HG02678 (cell line): ENCODE results near the gene STRA8.
A peak's percentile ranks its signal among the peaks of the same experiment; 100 is the strongest.

Experiments used
- ATAC-seq: cut with Tn5 transposase; IDR thresholded peaks from one replicate; pipeline ENCODE4 v1.9.1; 2021; ENCODE audit warnings: mild to moderate bottlenecking, moderate library complexity; ENCODE audit not compliant: unreplicated experiment

Gene STRA8

DNA sequence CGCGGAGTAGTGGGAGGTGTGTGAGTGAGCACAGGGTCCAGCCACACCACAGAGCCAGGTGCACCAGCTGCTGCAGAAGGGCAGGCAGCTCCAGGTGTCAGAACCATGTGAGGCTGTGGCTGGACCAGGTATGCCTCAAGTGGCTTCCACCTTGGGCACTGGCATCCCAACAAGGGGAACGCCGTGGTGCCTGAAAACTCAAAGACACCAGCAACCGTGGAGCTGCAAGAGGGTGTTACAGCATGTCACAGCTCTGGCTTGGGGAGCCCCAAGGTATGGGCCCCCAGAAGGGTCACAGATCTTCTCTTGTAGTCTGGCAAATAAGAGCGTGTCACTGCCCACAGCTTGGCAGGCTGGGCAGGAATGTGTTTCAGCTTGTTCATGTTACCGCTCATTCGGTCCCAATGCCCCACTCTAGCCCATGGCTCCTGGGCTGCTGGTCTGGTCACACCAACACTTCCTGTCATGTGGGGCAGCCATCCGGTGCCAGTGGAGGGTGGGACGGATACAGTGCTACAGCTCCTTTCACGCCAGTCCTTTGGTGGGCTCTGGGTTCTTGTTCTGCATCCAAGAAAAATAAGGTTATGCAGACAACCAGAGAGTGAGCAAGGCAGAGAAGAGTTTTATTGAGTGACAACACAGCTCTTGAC, 29.8 kb downstream of the STRA8 start:
- no peak for ATAC-seq

DNA sequence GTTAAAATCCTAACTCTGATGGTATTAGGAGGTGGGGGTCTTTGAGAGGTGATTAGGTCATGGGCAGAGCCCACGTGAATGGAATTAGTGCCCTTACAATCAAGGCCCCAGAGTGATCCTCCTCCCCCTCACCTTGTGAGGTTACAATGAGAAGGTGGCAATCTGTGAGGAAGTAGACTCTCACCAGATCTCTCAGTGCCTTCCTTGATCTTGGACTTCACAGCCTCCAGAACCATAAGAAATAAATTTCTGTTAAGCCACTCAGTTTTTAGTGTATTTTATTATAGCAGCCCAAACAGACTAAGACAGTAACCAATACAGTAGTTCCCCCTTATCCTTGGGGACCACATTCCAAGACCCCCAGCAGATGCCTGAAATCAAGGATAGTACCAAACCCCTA, 32.0 kb downstream of the STRA8 start:
- no peak for ATAC-seq

DNA sequence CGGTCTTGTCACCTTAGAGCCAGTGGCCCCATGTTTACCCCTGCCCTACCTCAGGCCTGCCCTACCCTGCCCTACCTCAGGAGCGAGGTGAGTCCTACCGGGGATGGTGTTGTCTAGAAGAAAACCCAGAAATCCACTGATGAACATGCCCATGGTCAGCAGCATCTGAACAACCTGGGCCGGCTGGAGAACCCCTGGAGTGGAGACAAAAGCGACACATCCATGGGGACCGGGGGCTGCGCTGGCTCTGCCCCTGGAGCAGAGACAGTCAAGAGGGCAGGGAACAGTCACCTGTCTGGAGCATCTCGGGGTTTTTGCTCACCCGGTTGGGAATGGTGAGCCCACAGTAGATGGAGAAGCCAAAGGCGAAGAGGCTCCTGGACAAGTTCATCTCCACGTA, 36.3 kb downstream of the STRA8 start:
- no peak for ATAC-seq

DNA sequence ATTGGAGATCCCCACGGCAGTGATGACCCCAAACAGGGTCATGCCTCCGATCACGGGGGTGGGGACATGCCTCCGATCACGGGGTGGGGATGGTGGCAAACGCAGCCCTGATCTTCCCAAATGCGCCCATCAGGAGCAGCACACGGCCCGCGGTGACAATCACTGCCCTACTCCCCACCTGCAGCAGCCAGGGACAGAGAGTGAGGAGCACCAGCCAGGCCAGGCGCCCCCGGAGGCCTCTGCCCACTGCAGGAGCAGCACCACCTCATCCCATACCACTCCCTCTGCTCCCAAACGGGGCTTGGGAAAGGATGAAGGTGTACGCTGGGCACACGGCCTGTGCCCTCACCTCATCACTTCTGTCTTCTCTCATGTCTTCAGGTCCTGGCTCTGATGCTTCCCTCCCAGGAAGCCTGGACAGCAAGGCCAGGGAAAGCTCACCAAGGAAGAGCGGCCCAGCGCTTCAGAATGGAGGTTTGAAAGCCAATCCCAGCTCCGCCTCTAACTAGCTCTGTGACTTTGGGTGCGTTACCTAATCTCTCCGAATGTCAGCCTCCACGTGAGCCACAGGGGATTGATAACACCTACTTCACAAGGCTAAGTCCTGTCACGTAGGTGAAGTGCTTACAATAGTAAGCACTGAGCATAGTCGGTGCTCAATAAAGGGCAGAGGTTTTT, 37.1 kb downstream of the STRA8 start:
- ATAC-seq, result no peak

DNA sequence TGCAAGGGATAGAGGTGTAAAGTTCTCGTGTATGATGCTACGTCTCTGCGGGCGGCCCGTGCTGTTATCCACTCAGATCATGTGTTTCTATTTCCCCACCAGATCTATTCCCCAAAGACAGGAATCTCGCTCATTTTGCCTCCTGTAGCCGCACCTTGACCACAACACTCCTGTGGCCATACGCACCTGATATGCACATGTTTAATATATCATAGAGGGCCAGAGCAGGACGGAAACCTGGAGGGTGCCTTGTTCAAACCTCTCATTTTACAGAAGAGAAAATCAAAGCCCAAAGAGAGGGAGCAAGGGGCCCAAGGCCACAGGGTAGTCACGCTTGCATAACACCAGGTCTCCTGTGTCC, 37.6 kb downstream of the STRA8 start:
- no peak for ATAC-seq

DNA sequence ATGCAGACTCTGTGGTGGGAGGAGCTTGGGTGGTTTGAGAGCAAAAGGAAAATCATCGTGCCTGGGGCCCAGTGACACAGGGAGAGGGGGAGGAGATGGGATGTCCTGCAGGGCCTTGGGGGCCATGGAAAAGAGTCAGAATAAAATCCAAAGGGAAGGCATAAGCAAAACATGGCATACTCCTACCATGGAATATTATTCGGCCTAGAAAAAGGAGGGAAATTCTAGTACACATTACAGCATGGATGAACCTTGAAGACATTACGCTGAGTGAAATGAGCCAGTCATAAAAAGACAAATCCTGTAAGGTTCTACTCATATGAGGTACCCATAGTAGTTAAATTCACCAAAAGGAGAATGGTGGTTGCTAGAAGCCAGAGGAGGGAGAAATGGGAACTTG, 38.7 kb downstream of the STRA8 start:
- no peak for ATAC-seq

DNA sequence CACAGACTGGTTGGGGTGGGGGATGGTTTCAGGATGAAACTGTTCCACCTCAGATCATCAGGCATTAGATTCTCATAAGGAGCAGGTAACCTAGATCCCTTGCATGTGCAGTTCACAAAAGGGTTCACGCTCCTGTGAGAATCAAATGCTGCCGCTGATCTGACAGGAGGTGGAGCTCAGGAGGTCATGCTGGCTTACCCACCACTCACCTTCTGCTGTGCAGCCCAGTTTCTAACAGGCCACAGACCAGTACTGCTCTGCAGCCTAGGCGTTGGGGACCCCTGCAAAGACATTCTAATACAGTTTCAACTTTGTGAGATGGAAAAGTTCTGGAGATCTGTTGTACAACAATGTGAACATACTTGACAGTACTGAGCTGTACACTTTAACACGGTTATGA, 39.9 kb downstream of the STRA8 start:
- ATAC-seq, result no peak

DNA sequence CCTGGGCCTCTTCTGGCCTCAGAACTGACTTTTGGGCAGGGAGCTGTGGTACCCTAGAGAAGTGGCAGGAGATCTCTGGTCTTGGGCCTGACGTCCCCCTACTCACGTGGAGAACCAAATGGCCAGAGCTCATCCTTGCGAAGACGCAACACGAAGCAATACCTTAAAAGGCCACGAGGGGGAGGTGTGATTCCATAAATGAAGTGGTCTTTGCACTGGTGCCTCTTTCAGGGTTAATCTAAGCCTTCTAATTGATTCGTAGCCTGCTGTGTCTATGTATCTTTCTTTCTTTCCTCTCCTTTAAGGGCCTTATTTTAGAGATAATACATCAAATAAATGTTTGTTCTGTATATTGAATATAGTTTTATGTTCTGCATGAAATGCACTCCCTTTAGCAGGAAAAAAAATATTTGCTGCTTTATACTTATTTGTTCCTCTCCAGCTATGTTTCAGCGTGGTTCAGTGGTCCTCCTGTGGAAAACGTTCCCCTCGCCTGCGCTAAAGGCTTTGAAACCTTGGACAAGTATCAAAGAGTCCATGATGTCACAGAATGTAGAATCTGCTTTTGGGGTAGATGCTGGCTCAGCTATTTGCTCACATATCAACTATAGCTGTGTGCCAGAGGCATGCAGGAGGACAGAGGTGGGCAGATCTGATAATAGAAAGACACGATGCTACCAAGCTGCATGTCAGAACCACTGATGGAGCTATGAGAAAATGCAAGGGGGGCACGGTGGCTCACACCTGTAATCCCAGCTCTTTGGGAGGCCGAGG, 41.0 kb downstream of the STRA8 start:
- ATAC-seq, result peak; percentile 86

DNA sequence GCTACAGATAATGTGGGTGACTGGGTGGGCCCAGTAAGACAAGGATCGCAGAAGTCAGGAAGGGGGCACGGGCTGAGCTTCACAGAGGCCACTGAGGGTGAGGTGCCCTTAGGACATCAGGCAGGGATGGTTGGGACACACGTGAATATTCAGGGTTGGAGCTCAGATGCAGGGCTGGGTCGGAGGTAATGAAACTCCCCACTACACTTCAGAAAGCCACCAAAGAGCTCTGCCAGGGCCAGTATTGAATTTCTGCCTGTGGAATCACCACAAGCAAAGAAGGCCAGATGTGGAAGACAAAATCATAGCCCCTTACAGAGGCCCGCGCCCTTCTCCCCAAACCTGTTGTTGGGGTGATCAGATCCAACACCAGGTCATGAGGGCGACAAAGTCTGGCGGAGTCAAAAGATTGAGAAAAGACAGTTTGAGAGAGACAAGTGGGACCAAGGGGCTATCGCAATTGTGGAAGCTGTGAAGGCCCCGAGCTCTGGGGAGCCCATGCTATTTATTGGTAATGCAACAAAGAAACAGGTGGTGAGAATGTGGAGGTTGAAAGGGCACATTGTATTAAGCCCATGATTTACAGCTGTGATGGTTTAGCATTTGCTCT, 42.4 kb downstream of the STRA8 start:
- ATAC-seq, result no peak

DNA sequence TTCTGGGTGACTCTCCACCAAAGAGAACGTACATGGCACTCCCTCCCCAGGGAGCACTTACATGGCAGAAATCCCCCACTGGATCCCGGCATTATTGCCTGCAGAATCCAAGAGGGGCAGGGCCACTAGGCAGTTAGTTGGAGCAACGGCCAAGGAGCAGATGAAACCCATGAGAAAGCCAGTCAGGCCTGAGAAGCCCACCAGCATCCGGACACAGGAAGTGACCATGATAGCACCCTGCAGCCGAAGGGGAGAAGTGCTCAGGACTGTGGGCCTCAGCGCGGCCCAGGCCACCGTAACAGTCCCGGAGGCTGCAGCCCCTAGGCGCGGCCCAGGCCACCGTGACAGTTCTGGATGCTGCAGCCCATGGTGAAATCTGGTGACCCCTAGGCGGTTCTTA, 43.5 kb downstream of the STRA8 start:
- ATAC-seq, result no peak

DNA sequence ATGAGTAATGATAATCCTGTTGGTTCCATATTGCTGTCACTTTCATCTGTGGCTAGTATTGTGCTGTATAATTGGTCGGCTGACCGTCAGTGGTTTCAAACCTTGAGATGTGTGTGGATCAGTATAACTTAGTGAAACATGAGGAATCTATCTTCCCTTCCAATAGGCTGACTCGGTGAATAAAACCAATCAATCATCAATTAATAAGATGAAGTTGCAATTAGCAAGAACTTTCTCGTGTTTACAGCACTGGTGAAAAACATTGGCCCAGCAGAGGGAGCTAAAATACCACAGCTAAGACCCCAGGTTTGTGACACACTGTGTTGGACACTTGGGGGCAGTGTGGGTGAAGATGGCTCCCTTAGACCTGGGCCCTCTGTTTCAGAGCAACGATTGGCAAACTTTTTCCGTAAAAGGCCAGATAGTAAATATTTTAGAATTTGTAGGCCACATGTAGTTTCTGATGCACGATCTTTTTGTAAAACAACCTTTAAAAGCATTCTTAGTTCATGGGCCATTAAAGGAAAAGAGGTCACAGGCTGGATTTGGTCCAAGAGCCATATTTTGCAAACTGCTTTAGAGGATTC, 47.8 kb downstream of the STRA8 start:
- peak; percentile 97 for ATAC-seq

DNA sequence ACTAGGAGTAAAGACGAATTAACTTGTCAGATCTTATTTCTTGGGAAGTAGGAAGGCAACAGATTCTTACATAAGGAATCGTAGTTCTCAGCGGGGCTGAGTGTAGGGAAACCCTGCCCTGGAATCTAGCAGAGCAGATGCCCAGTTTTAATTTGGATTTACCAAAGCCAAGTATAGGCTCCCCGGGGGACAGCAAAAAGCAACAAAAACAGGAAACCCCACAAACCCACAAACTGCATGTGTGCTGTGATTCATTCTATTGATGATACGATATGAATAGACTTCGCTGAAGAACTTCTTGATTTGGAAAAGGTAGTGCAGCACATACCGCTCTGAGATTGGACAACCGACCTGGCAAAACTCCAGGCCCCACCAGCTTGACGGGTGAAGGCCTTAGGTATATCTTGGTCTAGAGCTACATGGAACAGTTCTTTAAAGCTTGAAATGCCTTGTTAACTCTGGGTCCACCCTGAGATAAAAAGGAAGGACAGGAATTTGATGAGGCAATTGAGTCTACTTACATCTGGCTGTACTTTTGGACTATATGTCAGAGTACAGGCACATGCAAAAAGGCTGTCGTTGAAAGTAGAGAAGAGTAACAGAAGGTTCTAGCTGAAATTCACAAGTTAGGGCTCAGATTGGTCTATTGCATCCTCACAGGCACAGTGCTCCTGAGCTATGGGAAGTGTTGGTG, 49.1 kb downstream of the STRA8 start:
- no peak for ATAC-seq

DNA sequence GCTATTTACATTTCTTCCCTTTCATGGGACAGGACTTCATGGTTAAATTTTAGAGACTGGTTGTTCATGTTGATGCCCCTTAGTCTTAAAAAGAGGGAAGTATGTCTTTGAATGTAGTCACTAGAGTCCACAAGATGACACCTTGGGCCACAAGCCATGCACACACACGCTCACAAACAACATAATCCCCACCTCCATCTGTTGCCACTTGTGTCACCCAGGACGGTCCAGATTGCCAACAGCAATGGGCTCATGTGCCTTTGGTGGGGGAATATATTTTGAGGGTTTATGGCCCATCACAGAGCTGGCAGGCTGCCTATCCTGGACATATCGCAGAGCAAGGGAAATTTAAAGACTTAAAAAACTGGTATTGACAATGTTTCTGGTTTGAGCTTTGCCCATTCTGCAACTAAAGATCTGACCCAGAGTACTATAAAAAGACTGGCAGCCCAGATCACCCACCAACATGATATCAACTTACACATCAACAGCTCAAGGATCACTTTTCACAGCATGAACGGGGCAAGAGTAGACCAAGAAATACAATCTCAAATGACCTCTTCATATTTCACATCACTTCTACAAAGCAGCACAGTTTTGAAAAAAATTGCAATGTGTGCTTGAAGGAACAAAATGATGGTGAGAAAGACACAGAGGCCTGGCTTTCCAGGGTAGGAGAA, 50.5 kb downstream of the STRA8 start:
- no peak for ATAC-seq

DNA sequence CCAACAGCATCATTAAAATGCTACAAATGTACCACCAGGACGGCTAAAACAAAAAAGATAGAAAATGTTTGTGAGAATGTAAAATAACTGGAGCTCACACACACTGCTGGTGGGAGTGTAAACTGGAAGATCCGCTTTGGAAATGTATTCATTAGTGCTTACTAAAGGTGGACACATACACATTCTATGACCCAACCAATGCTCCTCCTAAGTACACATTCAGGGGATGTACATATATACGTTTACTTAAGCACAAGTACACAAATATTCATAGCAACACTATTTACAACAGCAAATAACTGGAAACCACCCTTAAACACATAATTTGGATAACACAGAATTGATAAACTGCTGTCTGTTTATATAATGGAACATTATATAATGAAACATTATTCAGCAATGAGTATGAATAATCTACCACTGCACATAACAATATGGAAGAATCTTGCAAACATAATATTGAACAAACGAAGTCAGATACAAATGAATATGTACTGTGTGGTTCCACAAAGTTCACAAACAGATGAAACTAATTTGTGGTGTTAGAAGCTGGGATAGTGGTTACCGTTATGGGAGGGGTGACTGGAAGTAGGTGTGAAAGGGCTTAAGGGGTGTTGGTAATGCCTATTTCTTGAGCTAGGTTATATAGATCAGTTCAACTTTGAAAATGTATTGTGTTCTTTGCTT, 52.1 kb downstream of the STRA8 start:
- no peak for ATAC-seq

DNA sequence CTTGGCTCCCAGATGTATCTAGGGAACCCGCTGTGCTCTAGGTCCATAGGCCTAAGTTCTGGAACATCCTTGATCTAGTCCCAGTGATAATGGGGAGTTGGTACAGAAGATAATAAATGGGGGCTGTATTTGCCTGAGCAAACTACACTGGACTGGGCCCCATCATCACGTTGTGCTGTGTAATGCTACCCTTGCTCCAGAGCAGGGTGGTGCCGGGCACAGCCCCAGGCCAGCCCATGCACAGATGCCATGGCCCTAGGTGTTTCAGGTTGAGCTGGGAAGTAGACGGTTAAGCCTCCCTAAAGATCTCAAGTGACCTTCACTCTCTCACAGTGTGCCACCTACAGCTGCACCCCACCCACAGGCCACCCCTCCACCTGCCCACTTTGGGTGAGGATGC, 53.2 kb downstream of the STRA8 start:
- no peak for ATAC-seq

DNA sequence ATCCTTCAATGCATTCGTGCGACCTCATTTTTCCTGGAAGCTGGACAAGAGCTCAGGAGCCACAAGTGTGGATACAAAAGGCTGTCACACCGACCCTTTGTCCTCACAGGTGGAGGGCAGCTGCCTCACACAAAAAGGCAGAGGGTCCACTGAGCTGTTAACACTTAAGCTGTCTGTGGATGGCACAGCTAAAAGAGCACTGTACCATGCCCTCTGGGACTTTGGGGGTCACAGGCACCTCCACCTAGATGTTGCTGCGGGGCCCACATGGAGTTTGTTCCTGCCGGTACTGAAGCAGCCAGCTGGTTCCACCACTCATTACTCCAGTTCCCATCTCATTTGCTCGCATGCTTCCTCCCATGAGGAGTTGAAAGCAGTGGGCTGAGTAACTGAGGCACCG, 57.0 kb downstream of the STRA8 start:
- ATAC-seq, result no peak

DNA sequence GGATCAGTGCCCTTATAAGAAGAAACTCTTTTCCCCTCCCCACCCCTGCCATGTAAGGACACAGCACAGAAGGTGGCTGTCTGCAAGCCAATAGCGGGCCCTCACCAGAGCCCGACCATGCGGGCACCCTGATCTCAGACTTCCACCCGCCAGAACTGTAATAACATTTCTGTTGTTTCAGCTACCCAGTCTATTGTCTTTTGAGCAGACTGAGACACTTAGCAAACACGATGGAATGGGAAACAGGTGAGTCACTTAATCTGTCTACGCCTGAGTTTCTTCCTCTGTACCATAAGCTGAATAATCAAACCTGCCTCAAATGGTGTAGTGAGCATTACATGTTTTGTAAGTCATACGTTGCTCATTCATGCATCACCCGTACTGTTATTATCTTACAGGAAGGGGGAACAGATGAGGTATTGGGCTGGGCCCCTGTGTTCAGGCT, 58.2 kb downstream of the STRA8 start:
- no peak for ATAC-seq

DNA sequence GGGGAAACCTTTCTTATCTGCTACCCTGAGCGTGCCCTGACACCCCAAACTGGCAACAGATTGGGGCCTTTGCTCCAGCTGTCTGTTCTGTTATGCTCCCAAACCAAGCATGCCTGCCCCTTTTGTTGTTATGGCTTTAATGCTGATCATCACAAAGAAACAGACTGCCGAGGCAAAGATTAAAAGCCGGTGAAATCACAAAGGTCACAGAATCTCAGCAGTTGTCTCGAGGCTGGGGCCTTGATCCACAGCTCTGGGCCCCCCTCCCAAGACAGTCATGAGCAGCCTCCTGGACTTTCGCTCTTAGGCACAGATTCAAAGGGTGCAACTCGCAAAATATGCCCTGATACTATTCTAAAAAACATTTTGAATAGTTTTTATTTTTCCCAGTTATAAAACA, 65.6 kb downstream of the STRA8 start:
- no peak for ATAC-seq

DNA sequence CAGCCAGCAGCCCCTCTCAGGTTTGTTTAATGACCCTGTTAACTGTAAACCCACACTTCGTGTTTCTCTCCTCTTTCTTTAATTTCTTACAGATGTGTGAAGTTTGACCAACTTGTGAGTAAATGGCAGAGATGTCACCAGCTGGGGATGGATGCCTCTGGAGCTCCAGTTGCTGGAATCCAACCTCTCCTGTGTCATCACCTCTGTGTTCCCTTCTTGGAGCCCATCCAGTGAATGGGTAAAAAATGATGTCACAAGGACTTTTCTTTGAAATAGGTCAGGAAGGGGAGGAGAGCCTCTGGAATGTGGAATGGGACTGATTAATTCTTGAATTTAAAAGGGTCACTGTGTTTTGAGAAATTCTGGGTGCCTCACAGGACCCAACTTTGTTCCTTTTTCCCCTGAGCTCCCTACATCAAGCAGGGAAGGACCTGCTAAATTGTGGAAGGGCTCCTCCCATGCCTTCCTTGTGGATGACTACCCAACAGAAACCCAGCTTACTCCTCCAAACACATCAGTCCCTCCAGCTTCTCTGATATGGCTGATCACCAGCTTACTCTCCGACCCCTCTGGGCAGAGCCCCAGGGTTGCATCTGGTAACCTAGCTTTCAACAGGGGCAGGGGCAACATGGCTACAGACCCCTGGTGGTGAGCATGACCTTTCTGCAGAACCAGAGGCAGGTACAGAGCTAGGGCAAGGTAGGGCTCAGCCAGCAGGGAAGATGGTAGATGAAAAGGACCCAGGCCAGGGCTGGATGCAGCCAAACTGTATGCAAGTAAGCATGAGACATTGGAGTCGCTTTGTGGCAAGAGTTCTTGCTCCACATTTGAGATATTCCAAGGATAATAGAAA, 67.5 kb downstream of the STRA8 start:
- ATAC-seq, result no peak
